Activated naive CD8-positive, alpha-beta T cell treated with anti-CD3 and anti-CD28 coated beads for 36 hours (primary cell): ENCODE measurements around the gene BCL7A. TPM values are rescaled to one million over a fixed set of nuclear protein-coding genes. Genes with fewer than 3 reads are reported as not detected.
"Not testable (repeated sequence)": the region's sequence is repeated elsewhere in the genome, so short reads cannot be mapped to it uniquely, and the experiment has no call there.

Experiments used
- DNase-seq: peaks from one replicate; pipeline ENCODE4 v3.0.0; 2021
- H3K27ac Mint-ChIP-seq: one replicate; pipeline ENCODE4 v1.8.0; 2022; ENCODE audit warnings: mild to moderate bottlenecking, moderate library complexity, mixed read lengths
- H3K27me3 Mint-ChIP-seq: one replicate; pipeline ENCODE4 v1.8.0; 2022; ENCODE audit warnings: mild to moderate bottlenecking, mixed read lengths
- H3K36me3 Mint-ChIP-seq: one replicate; pipeline ENCODE4 v1.8.0; 2021; ENCODE audit warnings: mild to moderate bottlenecking, mixed read lengths
- H3K4me1 Mint-ChIP-seq: one replicate; pipeline ENCODE4 v1.8.0; 2021; ENCODE audit warnings: mixed read lengths
- H3K4me3 Mint-ChIP-seq: one replicate; pipeline ENCODE4 v1.8.0; 2022; ENCODE audit warnings: mild to moderate bottlenecking, moderate library complexity, mixed read lengths
- H3K9me3 Mint-ChIP-seq: one replicate; pipeline ENCODE4 v1.8.0; 2022; ENCODE audit warnings: mixed read lengths
- total RNA-seq, 2 experiments: library from RNA; stranded (reverse); gene quantifications; one replicate each; pipeline ENCODE4 v1.2.3, GENCODE V29; 2021

BCL7A gene
- total RNA-seq, 2 experiments from 2014 or later = 6.7 to 7.2 TPM

DNA sequence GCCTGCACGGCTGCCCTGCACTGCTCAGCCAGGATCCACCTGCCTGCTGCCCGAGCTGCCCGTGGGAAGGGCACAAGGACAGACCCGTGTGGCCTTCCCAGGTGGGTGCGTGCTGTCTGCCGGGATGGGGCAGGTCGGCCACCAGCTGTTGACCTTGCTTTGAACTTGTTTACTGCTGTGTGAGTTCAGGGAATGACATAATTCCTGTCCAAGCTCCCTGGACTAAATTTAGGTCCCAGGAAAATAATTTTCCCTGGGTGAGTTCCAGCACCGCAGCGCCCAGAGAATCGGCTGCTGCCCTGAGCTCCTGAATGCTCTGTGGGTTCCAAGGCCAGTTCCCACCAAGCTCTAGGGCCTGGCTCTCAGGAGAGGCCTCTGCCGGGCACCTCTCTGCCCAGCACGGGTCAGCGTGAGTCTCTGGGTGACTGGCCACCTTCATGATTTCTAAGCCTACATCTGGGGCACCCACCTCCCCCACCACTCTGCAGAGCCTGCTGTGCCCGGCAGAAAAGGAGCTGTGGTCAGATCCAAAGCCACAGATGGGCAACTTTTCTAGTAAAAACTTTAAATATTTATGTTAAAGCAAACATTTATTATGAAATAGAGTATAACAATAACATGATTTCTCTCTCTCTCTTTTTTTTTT is 29.7 kb downstream of the BCL7A start:
- no peaks in the 10 kb centered on the region for H3K36me3 Mint-ChIP-seq
- H3K9me3 Mint-ChIP-seq = no peaks in the 10 kb centered on the region
- H3K4me3 Mint-ChIP-seq = no peak overlapping the region
- no peak for DNase-seq
- H3K27me3 Mint-ChIP-seq = no peaks in the 10 kb centered on the region
- no peak overlapping the region for H3K27ac Mint-ChIP-seq
- peaks cover 6% of the 10 kb centered on the region for H3K4me1 Mint-ChIP-seq

DNA sequence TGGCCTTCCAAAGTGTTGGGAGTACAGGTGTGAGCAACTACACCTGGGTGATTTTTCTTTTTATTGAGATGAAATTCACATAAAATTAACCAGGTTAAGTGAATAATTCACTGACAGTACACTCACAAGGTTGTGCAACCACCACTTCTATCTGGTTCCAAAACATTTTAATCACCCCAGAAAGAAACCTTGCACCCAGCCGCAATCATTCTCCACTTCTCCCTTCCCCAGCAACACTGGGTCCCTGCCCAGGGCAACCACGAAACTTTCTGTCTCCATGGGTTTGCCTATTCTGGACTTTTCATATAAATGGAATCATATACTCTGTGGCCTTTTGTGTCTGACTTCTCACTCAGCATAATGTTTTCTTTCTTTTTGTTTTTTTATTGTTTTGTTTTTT is 30.6 kb downstream of the BCL7A start:
- Mint-ChIP-seq H3K27ac (no peak overlapping the region), H3K9me3 (no peaks in the 10 kb centered on the region), H3K27me3 (no peaks in the 10 kb centered on the region), H3K4me1 (peaks cover 6% of the 10 kb centered on the region), H3K36me3 (no peaks in the 10 kb centered on the region), H3K4me3 (no peak overlapping the region)
- no peak for DNase-seq

DNA sequence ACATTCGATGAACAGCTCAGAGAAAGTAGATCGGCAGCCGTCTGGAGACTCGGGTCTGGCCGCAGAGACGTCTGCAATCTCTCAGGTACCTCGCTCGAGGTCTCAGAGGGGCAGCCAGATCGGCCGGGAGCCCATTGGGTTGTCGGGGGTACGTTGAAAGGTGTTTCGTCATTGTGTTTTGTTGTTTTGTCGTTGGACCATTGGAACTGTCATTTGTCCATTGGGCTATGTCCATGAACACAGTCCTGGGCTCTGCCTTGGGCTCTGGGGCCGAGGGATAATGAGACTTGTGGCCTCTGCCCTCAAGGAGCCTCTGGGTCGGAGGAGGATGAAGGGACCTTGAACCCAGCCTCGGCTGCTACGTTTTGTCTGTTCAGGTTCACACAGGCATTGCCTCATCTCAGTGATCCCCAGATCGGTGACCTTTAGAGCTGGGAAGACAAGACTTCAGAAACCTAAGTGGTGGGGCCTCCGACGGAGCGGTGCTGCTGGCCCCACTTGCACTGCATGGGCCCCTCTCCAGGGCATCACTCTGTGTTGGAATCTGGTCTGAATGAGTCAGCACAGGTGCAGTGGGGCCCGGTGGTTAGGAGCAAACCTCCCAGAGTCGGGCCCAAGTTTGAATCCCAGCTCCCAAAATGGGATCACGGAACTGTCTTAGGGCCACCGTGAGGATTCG is 33.3 kb downstream of the BCL7A start:
- no peaks in the 10 kb centered on the region for H3K36me3 Mint-ChIP-seq
- H3K27me3 Mint-ChIP-seq = no peaks in the 10 kb centered on the region
- H3K4me1 Mint-ChIP-seq = peaks cover 6% of the 10 kb centered on the region
- H3K4me3 Mint-ChIP-seq = no peak overlapping the region
- H3K9me3 Mint-ChIP-seq = no peaks in the 10 kb centered on the region
- no peak overlapping the region for H3K27ac Mint-ChIP-seq
- no peak for DNase-seq

DNA sequence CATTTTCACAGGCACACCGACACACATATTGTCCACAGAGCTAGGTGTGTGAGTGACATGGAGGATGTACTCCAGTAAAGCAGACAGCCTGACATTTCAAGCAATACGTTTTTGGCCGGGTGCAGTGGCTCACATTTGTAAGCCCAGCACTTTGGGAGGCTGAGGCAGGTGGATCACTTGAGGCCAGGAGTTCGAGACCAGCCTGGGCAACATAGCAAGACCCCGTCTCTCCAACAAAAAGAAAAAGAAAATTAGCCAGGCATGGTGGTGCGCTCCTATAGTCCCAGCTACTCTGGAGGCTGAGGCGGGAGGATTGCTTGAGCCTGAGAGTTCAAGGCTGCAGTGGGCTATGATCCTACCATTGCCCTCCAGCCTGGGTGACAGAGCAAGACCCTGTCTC is 34.7 kb downstream of the BCL7A start:
- not testable (repeated sequence) for H3K36me3 Mint-ChIP-seq, DNase-seq, H3K9me3 Mint-ChIP-seq, H3K27ac Mint-ChIP-seq, H3K27me3 Mint-ChIP-seq, H3K4me3 Mint-ChIP-seq, H3K4me1 Mint-ChIP-seq

DNA sequence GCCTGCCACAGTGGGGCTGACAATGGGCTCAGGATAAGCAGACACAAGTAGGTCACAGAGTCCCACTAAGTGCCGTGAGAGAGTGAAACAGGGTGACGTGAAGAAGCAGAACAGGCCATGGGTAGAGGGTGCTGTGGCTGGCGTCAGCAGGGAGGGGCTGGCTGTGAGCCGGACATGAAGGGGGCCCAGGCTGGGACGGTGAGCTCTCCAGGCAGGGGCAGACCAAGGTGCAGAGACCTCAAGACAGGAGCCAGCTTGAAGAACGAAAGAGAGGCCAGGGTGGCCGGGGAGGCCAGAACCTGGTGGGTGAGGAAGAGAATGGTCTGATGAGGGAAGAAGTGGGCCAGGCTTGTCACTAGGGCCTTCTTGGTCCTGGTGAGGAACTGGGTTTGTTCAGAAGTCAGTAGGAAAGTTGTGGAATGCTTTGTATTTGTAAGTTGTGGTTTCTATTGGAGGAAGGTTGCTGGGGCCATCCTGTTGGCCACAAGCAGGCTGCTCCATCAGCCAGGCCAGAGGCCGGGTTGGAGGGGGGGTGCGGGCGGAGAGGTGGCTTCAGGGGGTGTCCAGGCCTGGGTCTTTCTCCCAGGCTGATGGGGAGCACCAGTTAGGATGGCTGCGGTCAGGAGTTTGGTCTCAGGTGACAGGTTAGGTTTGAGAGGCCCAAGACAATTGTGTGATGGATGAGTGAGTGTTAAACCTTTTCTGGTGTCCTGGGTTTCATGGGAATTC is 35.5 kb downstream of the BCL7A start:
- Mint-ChIP-seq H3K36me3 (no peaks in the 10 kb centered on the region), H3K27me3 (no peaks in the 10 kb centered on the region), H3K4me3 (no peak overlapping the region), H3K4me1 (peaks cover 6% of the 10 kb centered on the region), H3K9me3 (no peaks in the 10 kb centered on the region), H3K27ac (no peak overlapping the region)
- no peak for DNase-seq

DNA sequence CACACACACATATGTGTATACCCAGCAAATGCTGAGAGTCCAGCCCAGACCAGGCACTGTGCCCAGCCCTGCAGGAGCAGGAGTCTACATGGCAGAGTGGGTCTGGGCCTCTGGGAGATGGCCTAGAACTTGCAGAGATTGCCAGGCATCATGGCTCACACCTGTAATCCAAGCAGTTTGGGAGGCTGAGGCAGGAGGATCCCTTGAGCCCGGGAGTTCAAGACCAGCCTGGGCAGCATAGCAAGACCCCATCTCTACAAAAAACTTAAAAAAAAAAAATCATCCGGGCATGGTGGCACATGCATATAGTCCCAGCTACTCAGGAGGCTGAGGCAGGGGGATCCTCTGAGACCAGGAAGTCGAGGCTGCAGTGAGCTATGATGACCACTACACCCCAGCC is 36.1 kb downstream of the BCL7A start:
- H3K4me1 Mint-ChIP-seq = peaks cover 6% of the 10 kb centered on the region
- no peak overlapping the region for H3K4me3 Mint-ChIP-seq
- no peaks in the 10 kb centered on the region for H3K27me3 Mint-ChIP-seq
- no peak overlapping the region for H3K27ac Mint-ChIP-seq
- H3K36me3 Mint-ChIP-seq = no peaks in the 10 kb centered on the region
- H3K9me3 Mint-ChIP-seq = no peaks in the 10 kb centered on the region
- DNase-seq = no peak

DNA sequence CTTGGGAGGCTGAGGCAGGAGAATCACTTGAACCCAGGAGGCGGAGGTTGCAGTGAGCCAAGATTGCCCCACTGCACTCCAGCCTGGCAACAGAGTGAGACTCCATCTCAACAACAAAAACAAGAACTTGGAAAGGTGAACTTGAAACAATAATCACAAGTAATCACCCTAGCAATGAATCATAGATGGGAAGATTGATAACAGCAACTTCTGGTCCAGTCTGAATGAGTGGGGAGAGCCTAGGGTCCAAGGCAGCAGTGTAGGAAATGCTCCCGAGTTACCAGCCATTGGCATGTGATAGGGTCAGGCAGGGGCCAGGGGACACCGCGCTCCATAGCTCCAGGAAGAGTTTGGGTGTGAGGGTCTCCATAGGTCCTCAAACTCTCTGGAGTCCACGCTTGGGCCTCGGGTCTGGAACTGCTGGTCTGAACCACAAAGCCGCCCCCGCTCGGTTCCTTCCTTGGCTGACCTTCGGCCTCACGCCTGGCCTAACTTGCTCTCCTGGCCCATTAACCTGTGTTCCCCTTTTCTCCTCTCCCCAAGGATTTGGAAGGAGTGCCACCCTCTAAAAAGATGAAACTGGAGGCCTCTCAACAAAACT is 37.0 kb downstream of the BCL7A start:
- H3K27ac Mint-ChIP-seq = no peak overlapping the region
- DNase-seq = no peak
- peaks cover 14% of the 10 kb centered on the region for H3K4me1 Mint-ChIP-seq
- no peaks in the 10 kb centered on the region for H3K9me3 Mint-ChIP-seq
- H3K36me3 Mint-ChIP-seq = no peaks in the 10 kb centered on the region
- no peak overlapping the region for H3K4me3 Mint-ChIP-seq
- no peaks in the 10 kb centered on the region for H3K27me3 Mint-ChIP-seq

DNA sequence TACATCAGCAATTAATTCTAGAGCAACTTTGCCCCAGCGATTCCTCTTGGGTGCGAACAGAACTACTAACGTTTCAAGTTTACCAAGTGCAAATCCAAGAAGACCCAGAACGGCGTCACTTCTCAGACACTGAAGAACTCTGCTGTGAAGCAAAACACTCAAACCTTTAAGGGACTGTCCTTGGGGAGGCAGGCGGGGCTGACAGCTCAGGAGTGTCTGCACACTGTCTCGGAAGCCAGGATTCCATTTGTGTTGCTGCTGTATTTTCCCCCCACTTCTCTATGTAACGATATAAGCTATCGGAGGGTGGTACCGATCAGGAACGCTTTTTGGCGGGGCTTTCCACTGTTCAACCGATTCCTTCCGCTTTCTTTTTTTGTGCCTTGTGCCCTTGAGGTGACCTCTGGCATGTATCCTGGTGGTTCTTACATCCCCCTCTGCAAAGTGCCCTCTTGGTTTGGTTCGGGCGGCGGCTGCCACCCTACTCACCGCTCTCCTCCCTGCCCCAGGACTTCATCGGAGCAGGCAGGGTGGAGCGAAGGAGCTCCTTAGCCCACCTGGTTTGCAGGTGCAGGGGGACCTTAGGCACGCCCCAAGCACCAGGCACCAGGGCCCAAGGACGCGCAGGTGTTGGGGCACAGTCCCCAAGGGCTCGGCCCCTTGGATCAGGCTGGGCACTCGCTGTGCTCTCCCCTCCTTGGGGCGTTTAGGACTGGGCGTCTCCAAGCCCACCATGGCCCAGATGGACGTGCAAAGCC is 37.7 kb downstream of the BCL7A start:
- no peak for DNase-seq
- no peak overlapping the region for H3K27ac Mint-ChIP-seq
- peaks cover 13% of the 10 kb centered on the region for H3K4me1 Mint-ChIP-seq
- no peak overlapping the region for H3K4me3 Mint-ChIP-seq
- no peaks in the 10 kb centered on the region for H3K27me3 Mint-ChIP-seq
- no peaks in the 10 kb centered on the region for H3K36me3 Mint-ChIP-seq
- no peaks in the 10 kb centered on the region for H3K9me3 Mint-ChIP-seq

DNA sequence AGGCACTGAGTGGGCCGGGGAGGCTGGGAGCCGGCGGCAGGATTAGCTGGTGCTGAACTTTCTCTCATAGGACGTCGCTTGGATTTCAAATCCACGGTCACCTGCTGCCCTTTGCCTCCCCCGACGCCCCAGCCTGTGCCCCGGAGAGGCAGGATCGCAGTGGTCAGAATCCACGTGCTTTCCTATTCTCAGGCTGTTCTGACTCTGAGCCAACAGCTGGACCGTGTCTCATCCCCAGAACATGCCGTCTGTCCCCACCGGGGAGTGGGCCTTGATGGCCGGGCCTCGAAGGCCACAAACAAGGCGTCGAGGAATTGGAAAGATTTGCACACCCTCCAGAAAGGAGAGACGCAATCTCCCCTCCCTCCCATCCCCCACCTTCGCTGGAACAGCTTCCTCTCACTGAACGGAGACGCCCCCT is 38.4 kb downstream of the BCL7A start:
- Mint-ChIP-seq H3K36me3 (no peaks in the 10 kb centered on the region), H3K4me1 (peaks cover 10% of the 10 kb centered on the region), H3K4me3 (no peak overlapping the region), H3K27me3 (no peaks in the 10 kb centered on the region), H3K9me3 (no peaks in the 10 kb centered on the region), H3K27ac (no peak overlapping the region)
- DNase-seq = no peak

DNA sequence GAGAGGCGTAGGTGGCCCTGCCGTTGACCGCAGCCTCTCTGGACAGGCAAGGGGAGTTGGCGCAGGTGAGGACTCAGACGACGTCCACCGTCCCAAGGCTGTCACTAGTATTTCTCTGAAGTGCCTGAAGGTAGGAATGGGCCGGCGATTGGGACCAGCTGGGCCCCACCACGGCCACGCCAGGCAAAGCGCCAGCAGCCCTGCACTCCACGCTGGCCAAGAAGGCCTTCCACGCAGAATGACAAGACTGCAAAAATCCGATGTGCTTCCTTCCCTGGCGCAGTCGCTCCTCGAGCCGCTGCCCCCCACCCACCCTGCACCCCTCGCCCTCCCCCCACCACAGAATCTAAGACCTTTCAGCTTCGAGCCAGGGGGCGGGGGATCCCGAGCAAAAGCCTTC is 39.6 kb downstream of the BCL7A start:
- H3K4me1 Mint-ChIP-seq = peaks cover 10% of the 10 kb centered on the region
- no peak for DNase-seq
- H3K27ac Mint-ChIP-seq = no peak overlapping the region
- H3K4me3 Mint-ChIP-seq = no peak overlapping the region
- no peaks in the 10 kb centered on the region for H3K36me3 Mint-ChIP-seq
- no peaks in the 10 kb centered on the region for H3K27me3 Mint-ChIP-seq
- no peaks in the 10 kb centered on the region for H3K9me3 Mint-ChIP-seq

DNA sequence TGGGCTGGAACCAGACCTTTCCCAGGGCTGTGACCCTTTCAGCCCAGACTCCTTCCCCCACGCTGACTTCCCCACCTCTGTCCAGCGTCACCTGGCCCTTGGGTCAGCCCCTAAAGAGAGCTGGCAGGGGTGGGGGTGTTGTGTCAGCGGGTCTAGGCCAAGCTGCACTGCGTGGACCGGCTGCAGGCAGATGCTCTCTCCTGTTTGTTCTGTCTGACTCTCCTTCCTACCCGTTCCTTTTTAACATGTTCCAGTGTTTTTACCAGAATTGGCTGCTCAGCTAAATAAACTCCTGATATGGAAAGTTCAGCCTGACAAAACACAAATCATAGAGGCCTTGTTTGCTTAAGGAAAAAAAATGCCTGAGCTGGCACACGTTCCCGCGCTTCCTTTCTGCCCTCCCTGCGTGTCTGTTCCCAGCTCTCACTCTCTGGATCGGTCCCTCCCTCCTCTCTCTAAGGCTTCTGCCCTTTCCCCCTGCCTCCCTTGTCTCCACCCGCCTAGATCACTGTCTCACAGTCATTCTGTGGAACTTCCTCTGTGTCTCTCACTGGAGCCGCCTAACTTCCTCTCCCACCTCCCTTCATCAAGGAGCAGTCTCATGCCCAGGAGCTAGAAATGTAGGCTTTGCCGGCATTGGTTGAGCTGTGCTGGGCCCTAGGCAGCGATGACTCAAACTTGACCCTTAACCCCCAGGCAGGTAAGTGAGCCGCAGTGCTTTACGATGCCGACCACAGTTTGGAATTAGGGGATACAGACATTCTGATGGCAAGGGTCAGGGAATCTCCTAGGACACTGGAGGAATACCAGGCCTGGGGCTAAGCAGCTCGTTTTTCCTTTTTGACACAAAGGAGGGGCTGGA is 41.4 kb downstream of the BCL7A start:
- no peak for DNase-seq
- no peaks in the 10 kb centered on the region for H3K36me3 Mint-ChIP-seq
- no peaks in the 10 kb centered on the region for H3K27me3 Mint-ChIP-seq
- no peaks in the 10 kb centered on the region for H3K9me3 Mint-ChIP-seq
- no peak overlapping the region for H3K4me3 Mint-ChIP-seq
- H3K4me1 Mint-ChIP-seq = peaks cover 15% of the 10 kb centered on the region
- no peak overlapping the region for H3K27ac Mint-ChIP-seq

DNA sequence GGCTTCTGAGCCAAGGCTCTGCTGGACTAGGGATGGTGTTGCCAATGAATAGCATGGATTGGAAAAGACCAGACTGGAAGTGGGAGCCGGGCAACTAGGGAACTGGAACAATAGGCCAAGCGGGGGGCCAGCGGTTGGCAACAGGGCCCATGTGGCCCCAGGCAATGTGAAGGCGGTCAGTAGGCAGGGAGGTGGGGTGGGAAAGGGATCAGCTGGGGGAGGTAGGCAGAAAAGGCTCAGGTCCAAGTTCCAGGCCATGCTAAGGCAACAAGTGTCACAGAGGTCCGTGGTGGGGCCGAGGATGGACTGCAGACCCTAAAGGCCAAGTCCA is 42.0 kb downstream of the BCL7A start:
- no peak for DNase-seq
- H3K36me3 Mint-ChIP-seq = no peaks in the 10 kb centered on the region
- H3K27ac Mint-ChIP-seq = no peak overlapping the region
- no peak overlapping the region for H3K4me3 Mint-ChIP-seq
- no peaks in the 10 kb centered on the region for H3K9me3 Mint-ChIP-seq
- no peaks in the 10 kb centered on the region for H3K27me3 Mint-ChIP-seq
- H3K4me1 Mint-ChIP-seq = peaks cover 21% of the 10 kb centered on the region

DNA sequence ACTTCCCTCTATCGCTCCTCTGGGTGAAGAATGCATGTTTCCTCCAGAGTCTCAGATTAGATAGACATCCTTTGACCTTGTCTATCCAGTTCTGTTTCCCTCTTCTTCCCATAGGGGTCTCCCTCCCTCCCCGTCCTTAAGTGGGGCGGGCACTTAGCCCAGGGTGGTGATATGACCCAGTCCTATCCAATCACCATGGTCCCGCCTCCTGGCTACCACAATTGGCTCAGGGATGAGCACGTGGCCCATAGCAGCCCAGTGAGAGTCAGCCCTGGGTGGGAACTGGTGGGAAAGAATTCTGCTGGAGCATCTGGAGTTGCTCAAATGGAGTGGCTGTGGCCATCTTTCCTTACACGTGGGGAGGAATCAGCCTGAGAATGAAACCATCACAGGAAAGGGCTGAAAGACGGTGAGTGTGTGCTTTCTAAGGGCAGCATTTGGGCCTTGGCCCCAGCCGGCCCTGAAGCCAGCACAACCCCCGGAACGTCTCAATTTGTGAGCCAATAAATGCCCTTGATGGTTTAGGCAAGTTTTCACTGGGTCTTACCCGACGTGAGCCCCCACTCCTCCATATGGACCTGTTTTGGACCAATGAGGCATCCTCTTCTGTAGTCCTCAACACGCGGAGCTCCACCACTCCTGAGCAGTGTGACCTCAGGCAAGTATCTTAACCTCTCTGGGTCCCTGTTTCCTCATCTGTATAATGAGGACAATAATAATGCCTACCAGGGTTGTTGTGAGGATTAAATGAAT is 42.5 kb downstream of the BCL7A start:
- Mint-ChIP-seq H3K36me3 (no peaks in the 10 kb centered on the region), H3K27ac (no peak overlapping the region), H3K4me1 (peaks cover 21% of the 10 kb centered on the region), H3K4me3 (no peak overlapping the region), H3K9me3 (no peaks in the 10 kb centered on the region), H3K27me3 (no peaks in the 10 kb centered on the region)
- DNase-seq = peak; percentile 65
